ENCODE measurements around the gene ZNF296. TPM values are rescaled to one million over a fixed set of nuclear protein-coding genes. Genes with fewer than 3 reads are reported as not detected.
A peak's percentile ranks its signal among the peaks of the same experiment; 100 is the strongest.

The ZNF296 gene
- total and polyA plus RNA-seq, 2 of the 13 experiments (the other 11 are each of a cell fraction or from before 2014, with no cell fraction given), result 0.26 to 0.62 TPM

DNA sequence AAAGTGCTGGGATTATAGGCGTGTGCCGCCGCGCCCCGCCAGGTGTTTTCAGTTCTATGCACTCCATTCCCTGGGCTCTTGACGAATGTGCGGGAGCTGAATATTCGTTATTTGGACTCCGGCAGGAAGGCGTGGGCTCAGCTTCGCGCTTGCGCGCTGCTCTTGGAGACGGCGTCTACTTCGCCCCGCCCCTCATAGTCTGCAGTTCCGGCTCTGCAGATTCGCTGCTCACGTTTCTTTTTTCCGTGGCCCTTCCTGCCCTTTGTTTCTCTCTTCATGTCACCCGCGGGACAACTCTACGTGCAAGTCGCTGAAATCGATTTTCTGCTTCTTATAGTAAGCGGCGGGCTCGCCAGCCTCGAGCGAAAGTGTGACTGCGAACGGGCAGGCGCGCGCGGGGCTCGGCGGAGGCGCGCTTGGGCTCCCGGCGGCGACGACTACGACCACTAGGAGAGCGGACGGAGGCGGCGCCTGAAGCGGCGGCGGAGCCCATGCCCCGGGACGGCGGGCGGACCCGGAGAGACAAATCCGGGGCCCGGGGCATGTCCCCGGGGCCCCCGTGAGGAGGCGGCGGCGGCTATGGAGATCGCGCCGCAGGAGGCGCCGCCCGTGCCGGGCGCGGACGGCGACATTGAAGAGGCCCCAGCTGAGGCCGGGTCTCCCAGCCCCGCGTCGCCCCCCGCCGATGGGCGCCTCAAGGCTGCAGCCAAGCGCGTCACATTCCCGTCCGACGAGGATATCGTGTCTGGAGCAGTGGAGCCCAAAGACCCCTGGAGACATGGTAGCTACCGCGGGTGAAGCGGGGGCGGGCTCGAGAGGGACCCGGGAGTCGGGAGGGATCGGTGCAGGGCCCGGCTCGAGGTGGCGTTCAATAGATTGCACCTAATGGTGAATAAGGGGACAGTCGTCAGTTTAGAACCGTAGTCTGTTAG, 16.7 kb upstream of the ZNF296 start, which contains the start of gene PPP1R37 (continued):
- TF ChIP-seq, protein P1, sequence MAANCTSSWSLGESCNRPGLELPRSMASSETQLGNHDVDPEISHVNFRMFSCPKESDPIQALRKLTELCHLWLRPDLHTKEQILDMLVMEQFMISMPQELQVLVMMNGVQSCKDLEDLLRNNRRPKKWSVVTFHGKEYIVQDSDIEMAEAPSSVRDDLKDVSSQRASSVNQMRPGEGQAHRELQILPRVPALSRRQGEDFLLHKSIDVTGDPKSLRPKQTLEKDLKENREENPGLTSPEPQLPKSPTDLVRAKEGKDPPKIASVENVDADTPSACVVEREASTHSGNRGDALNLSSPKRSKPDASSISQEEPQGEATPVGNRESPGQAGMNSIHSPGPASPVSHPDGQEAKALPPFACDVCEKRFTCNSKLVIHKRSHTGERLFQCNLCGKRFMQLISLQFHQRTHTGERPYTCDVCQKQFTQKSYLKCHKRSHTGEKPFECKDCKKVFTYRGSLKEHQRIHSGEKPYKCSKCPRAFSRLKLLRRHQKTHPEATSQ (CRISPR knock-in tag; IDR thresholded peaks at IDR 0.05; ENCODE audit: borderline replicate concordance), result no peak; the same call in 1 of the 2 replicates
- TF ChIP-seq ZNF772 (CRISPR knock-in tag; IDR thresholded peaks at IDR 0.05), result peak; percentile 44; the same call in 1 of the 2 replicates
- no peak; the same call in 1 of the 2 replicates for TF ChIP-seq CCDC6 (CRISPR knock-in tag; IDR thresholded peaks at IDR 0.05)
- TF ChIP-seq ZFP36 (IDR thresholded peaks at IDR 0.05; ENCODE audit: borderline replicate concordance, low read depth, low read length, partially characterized antibody), result no peak
- no peak; the same call in 1 of the 2 replicates for TF ChIP-seq ZNF552 (CRISPR knock-in tag; IDR thresholded peaks at IDR 0.05; ENCODE audit: borderline replicate concordance)
- TF ChIP-seq, protein P2, sequence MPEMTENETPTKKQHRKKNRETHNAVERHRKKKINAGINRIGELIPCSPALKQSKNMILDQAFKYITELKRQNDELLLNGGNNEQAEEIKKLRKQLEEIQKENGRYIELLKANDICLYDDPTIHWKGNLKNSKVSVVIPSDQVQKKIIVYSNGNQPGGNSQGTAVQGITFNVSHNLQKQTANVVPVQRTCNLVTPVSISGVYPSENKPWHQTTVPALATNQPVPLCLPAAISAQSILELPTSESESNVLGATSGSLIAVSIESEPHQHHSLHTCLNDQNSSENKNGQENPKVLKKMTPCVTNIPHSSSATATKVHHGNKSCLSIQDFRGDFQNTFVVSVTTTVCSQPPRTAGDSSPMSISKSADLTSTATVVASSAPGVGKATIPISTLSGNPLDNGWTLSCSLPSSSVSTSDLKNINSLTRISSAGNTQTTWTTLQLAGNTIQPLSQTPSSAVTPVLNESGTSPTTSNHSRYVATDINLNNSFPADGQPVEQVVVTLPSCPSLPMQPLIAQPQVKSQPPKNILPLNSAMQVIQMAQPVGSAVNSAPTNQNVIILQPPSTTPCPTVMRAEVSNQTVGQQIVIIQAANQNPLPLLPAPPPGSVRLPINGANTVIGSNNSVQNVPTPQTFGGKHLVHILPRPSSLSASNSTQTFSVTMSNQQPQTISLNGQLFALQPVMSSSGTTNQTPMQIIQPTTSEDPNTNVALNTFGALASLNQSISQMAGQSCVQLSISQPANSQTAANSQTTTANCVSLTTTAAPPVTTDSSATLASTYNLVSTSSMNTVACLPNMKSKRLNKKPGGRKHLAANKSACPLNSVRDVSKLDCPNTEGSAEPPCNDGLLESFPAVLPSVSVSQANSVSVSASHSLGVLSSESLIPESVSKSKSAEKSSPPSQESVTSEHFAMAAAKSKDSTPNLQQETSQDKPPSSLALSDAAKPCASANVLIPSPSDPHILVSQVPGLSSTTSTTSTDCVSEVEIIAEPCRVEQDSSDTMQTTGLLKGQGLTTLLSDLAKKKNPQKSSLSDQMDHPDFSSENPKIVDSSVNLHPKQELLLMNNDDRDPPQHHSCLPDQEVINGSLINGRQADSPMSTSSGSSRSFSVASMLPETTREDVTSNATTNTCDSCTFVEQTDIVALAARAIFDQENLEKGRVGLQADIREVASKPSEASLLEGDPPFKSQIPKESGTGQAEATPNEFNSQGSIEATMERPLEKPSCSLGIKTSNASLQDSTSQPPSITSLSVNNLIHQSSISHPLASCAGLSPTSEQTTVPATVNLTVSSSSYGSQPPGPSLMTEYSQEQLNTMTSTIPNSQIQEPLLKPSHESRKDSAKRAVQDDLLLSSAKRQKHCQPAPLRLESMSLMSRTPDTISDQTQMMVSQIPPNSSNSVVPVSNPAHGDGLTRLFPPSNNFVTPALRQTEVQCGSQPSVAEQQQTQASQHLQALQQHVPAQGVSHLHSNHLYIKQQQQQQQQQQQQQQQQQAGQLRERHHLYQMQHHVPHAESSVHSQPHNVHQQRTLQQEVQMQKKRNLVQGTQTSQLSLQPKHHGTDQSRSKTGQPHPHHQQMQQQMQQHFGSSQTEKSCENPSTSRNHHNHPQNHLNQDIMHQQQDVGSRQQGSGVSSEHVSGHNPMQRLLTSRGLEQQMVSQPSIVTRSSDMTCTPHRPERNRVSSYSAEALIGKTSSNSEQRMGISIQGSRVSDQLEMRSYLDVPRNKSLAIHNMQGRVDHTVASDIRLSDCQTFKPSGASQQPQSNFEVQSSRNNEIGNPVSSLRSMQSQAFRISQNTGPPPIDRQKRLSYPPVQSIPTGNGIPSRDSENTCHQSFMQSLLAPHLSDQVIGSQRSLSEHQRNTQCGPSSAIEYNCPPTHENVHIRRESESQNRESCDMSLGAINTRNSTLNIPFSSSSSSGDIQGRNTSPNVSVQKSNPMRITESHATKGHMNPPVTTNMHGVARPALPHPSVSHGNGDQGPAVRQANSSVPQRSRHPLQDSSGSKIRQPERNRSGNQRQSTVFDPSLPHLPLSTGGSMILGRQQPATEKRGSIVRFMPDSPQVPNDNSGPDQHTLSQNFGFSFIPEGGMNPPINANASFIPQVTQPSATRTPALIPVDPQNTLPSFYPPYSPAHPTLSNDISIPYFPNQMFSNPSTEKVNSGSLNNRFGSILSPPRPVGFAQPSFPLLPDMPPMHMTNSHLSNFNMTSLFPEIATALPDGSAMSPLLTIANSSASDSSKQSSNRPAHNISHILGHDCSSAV (CRISPR knock-in tag; IDR thresholded peaks at IDR 0.05; ENCODE audit: borderline replicate concordance), result no peak
- TF ChIP-seq SRF (IDR thresholded peaks at IDR 0.05; ENCODE audit: low read depth, low read length), result no peak
- no peak for TF ChIP-seq FOXC1 (CRISPR knock-in tag; IDR thresholded peaks at IDR 0.05; ENCODE audit: borderline replicate concordance)
- TF ChIP-seq, protein P3, sequence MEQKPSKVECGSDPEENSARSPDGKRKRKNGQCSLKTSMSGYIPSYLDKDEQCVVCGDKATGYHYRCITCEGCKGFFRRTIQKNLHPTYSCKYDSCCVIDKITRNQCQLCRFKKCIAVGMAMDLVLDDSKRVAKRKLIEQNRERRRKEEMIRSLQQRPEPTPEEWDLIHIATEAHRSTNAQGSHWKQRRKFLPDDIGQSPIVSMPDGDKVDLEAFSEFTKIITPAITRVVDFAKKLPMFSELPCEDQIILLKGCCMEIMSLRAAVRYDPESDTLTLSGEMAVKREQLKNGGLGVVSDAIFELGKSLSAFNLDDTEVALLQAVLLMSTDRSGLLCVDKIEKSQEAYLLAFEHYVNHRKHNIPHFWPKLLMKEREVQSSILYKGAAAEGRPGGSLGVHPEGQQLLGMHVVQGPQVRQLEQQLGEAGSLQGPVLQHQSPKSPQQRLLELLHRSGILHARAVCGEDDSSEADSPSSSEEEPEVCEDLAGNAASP (CRISPR knock-in tag; IDR thresholded peaks at IDR 0.05; ENCODE audit: borderline replicate concordance), result no peak
- TF ChIP-seq CHCHD3 (CRISPR knock-in tag; IDR thresholded peaks at IDR 0.05), result no peak
- TF ChIP-seq, protein P4, sequence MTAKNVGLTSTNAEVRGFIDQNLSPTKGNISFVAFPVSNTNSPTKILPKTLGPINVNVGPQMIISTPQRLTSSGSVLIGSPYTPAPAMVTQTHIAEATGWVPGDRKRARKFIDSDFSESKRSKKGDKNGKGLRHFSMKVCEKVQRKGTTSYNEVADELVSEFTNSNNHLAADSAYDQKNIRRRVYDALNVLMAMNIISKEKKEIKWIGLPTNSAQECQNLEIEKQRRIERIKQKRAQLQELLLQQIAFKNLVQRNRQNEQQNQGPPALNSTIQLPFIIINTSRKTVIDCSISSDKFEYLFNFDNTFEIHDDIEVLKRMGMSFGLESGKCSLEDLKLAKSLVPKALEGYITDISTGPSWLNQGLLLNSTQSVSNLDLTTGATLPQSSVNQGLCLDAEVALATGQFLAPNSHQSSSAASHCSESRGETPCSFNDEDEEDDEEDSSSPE (CRISPR knock-in tag; IDR thresholded peaks at IDR 0.05), result peak; percentile 79
- TF ChIP-seq SMARCE1 (IDR thresholded peaks at IDR 0.05; ENCODE audit: borderline replicate concordance), result no peak
- TF ChIP-seq ZBTB20 (CRISPR knock-in tag; IDR thresholded peaks at IDR 0.05; ENCODE audit: borderline replicate concordance, low read depth), result no peak
- TF ChIP-seq, protein P5, sequence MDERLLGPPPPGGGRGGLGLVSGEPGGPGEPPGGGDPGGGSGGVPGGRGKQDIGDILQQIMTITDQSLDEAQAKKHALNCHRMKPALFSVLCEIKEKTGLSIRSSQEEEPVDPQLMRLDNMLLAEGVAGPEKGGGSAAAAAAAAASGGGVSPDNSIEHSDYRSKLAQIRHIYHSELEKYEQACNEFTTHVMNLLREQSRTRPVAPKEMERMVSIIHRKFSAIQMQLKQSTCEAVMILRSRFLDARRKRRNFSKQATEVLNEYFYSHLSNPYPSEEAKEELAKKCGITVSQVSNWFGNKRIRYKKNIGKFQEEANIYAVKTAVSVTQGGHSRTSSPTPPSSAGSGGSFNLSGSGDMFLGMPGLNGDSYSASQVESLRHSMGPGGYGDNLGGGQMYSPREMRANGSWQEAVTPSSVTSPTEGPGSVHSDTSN (CRISPR knock-in tag; IDR thresholded peaks at IDR 0.05), result no peak
